Measurements from ENCODE around the gene PGAP1. TPM values are rescaled to one million over a fixed set of nuclear protein-coding genes. Genes with fewer than 3 reads are reported as not detected.

The PGAP1 gene
- total and polyA plus RNA-seq, 9 of the 15 experiments (the other 6 are each of a cell fraction or from before 2014, with no cell fraction given) = 0.08 to 0.73 (median 0.52) TPM

DNA sequence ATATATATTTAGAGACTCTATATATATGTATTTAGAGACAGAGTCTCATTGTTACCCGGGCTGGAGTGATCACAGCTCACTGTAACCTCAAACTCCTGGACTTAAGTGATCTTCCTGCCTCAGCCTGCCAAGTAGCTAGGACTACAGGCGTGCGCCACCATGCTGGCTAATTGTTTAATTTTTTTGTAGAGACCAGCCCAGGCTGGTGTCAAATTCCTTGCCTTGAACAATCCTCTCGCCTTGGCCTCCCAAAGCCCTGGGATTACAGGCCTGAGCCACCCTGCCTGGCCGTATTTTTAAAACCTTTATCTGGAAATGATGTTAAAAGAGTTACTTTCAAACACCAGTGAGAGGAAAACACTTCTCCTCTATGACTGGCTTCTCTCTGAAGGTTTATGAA lies 30.9 kb upstream of the PGAP1 start:
- no peak overlapping the region for H3K4me3 ChIP-seq
- DNase-seq (ENCODE audit: extremely low read depth in 1 of 4, low spot score in 3 of 4) (no peak), FAIRE-seq (no peak), ATAC-seq (no peak)
- no peaks in the 10 kb centered on the region for H3K36me3 ChIP-seq (ENCODE audit: control insufficient read depth, insufficient read depth, low read length)
- WGBS (ENCODE audit: insufficient coverage, low coverage, missing lambda C conversion rate) = 16% methylated on average over 5 of the region's 5 CpGs
- H3K9ac ChIP-seq (ENCODE audit: insufficient read depth in 1 of 2, low read depth in 2 of 2, low read length in 2 of 2) = no peak overlapping the region
- in situ Hi-C loops (cut with MboI) = no loop called here
- no TSS peak for BruUV-seq (replicated peaks)
- no peaks in the 10 kb centered on the region for H3K79me2 ChIP-seq (ENCODE audit: control insufficient read depth, insufficient read depth, low read length)
- intact Hi-C loops (cut with micrococcal nuclease) = no loop called here
- no peaks in the 10 kb centered on the region; a peak in 1 of 5 replicates for H3K4me1 ChIP-seq (replicated peaks in 1 of 2; ENCODE audit: control insufficient read depth in 2 of 2, insufficient read depth in 2 of 2, low read length in 2 of 2)
- no peak overlapping the region for H2AFZ ChIP-seq (ENCODE audit: low read depth, low read length)
- ChIA-PET POLR2A (no interaction called here), CTCF (ENCODE audit: low intra/inter-chr PET ratio) (no interaction called here)
- TF ChIP-seq GTF2F1 (IDR thresholded peaks at IDR 0.05; ENCODE audit: low read depth, low read length) (no peak), ZNF174 (CRISPR knock-in tag; IDR thresholded peaks at IDR 0.05) (no peak), ZNF778 (CRISPR knock-in tag; IDR thresholded peaks at IDR 0.05) (no peak), RUNX1 (IDR thresholded peaks at IDR 0.05; ENCODE audit: low read depth) (no peak), CGGBP1 (CRISPR knock-in tag; IDR thresholded peaks at IDR 0.05) (no peak)
- H3K27ac ChIP-seq (ENCODE audit: extremely low read depth, low read depth, low read length) = no peak overlapping the region
- H3K9me1 ChIP-seq (ENCODE audit: control insufficient read depth, insufficient read depth, low read length) = no peaks in the 10 kb centered on the region
- no peak overlapping the region for H3K4me2 ChIP-seq (ENCODE audit: insufficient read depth, low read length)
- H3K9me3 ChIP-seq (replicated peaks; ENCODE audit: control insufficient read depth, insufficient read depth, low read depth, low read length) = no peaks in the 10 kb centered on the region
- H4K20me1 ChIP-seq (replicated peaks; ENCODE audit: control insufficient read depth, insufficient read depth, low read length) = no peaks in the 10 kb centered on the region
- no peaks in the 10 kb centered on the region for H3K27me3 ChIP-seq (ENCODE audit: control insufficient read depth in 2 of 2, insufficient read depth in 2 of 2, low read length in 2 of 2)

DNA sequence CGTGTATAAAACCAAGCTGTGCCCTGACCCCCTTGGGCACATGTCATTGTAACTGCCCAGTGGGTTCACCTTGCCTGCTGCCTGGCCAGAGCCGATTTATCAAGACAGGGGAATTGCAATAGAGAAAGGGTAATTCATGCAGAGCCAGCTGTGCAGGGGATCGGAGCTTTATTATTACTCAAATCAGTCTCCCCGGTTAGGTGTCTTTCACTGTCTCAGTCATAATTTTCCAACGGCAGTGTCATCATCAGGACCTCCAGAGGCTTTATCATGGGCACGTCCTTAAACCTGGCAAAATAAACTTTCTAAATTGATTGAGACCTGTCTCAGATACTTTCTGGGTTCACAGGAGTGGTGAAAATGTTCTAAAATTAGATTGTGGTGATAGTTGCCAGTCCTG lies 29.6 kb upstream of the PGAP1 start:
- FAIRE-seq (no peak), DNase-seq (ENCODE audit: extremely low read depth in 1 of 4, low spot score in 3 of 4) (no peak), ATAC-seq (no peak)
- Histone ChIP-seq H3K4me1 (replicated peaks in 1 of 2; ENCODE audit: control insufficient read depth in 2 of 2, insufficient read depth in 2 of 2, low read length in 2 of 2) (no peaks in the 10 kb centered on the region; a peak in 1 of 5 replicates), H3K9me1 (ENCODE audit: control insufficient read depth, insufficient read depth, low read length) (no peaks in the 10 kb centered on the region), H3K36me3 (ENCODE audit: control insufficient read depth, insufficient read depth, low read length) (no peaks in the 10 kb centered on the region), H2AFZ (ENCODE audit: low read depth, low read length) (no peak overlapping the region), H3K27me3 (ENCODE audit: control insufficient read depth in 2 of 2, insufficient read depth in 2 of 2, low read length in 2 of 2) (no peaks in the 10 kb centered on the region), H4K20me1 (replicated peaks; ENCODE audit: control insufficient read depth, insufficient read depth, low read length) (no peaks in the 10 kb centered on the region), H3K4me3 (no peak overlapping the region), H3K27ac (ENCODE audit: extremely low read depth, low read depth, low read length) (no peak overlapping the region), H3K4me2 (ENCODE audit: insufficient read depth, low read length) (no peak overlapping the region), H3K9ac (ENCODE audit: insufficient read depth in 1 of 2, low read depth in 2 of 2, low read length in 2 of 2) (no peak overlapping the region), H3K9me3 (replicated peaks; ENCODE audit: control insufficient read depth, insufficient read depth, low read depth, low read length) (no peaks in the 10 kb centered on the region), H3K79me2 (ENCODE audit: control insufficient read depth, insufficient read depth, low read length) (no peaks in the 10 kb centered on the region)
- no TSS peak for BruUV-seq (replicated peaks)
- ChIA-PET CTCF (ENCODE audit: low intra/inter-chr PET ratio) (no interaction called here), POLR2A (no interaction called here)
- 6% methylated on average over 5 of the region's 6 CpGs for WGBS (ENCODE audit: insufficient coverage, low coverage, missing lambda C conversion rate)
- in situ Hi-C loops (cut with MboI) (no loop called here), intact Hi-C loops (cut with micrococcal nuclease) (no loop called here)
- no peak for TF ChIP-seq SIRT6 (IDR thresholded peaks at IDR 0.05; ENCODE audit: low read depth, low read length)
- TF ChIP-seq SNIP1 (IDR thresholded peaks at IDR 0.05; ENCODE audit: low read depth) = no peak
- no peak for TF ChIP-seq BRD4 (IDR thresholded peaks at IDR 0.05)
